OCI-LY1 (cell line): Measurements from ENCODE around the gene ZNF536.

ENCODE experiments used
- EZH2 ChIP-seq: fragments of 200-600 bp; sonication (generic), shearing (Covaris generic); IDR thresholded peaks from 2 replicates; pipeline ENCODE4 v1.8.0; 2017; ENCODE audit warnings: borderline replicate concordance, mixed run types, mild to moderate bottlenecking, antibody characterized with exemption, low read length, moderate library complexity, mixed read lengths
- TF ChIP-seq, protein P1 (sequence below): fragments of 200-600 bp; sonication (generic), shearing (Covaris generic); IDR thresholded peaks from 2 replicates; pipeline ENCODE4 v1.5.1; 2017; ENCODE audit warnings: mild to moderate bottlenecking, antibody characterized with exemption, low read length, moderate library complexity, mixed read lengths

DNA sequence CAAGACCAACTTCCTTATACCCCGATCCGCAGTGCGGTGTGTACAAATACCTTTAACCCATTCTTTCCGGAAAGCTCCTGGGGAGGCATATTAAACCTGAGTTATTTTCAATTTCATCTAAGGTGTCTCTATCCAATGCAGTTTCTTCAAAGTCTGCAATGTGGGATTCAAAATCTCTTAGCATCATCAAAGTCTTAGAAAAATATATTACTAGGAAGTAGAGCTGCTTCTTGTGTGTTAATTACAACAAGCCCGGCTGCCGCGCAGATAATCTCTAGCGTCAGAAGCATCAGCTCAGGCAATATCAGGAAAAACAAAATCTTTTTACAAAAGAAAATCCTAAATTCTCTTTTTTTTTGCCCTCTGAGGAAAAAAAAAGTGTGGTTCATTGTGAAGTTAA lies 48.1 kb downstream of the ZNF536 start:
- TF ChIP-seq, protein P1, sequence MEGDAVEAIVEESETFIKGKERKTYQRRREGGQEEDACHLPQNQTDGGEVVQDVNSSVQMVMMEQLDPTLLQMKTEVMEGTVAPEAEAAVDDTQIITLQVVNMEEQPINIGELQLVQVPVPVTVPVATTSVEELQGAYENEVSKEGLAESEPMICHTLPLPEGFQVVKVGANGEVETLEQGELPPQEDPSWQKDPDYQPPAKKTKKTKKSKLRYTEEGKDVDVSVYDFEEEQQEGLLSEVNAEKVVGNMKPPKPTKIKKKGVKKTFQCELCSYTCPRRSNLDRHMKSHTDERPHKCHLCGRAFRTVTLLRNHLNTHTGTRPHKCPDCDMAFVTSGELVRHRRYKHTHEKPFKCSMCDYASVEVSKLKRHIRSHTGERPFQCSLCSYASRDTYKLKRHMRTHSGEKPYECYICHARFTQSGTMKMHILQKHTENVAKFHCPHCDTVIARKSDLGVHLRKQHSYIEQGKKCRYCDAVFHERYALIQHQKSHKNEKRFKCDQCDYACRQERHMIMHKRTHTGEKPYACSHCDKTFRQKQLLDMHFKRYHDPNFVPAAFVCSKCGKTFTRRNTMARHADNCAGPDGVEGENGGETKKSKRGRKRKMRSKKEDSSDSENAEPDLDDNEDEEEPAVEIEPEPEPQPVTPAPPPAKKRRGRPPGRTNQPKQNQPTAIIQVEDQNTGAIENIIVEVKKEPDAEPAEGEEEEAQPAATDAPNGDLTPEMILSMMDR: no peak
- no peak for TF ChIP-seq EZH2
